ENCODE measurements around the gene LPCAT4.

DNA sequence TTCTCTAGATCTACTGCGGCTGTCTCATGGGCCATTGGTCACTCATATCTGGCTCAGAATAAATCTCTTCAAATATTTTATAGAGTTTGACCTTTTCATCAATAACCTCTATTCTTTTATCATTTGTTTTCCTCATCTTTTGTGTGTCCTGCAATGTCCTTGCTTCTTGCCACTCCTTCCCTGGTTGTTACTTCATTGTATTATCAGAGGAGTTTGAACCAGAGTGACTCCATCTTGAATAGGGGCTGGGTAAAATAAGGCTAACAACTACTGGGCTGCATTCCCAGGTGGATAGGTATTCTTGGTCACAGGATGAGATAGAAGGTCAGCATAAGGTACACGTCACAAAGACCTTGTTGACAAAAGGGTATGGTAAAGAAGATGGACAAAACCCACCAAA, 9.9 kb upstream of the LPCAT4 start:
- no peak for TF ChIP-seq POLR2A (IDR thresholded peaks at IDR 0.05)
- TF ChIP-seq, protein P1, sequence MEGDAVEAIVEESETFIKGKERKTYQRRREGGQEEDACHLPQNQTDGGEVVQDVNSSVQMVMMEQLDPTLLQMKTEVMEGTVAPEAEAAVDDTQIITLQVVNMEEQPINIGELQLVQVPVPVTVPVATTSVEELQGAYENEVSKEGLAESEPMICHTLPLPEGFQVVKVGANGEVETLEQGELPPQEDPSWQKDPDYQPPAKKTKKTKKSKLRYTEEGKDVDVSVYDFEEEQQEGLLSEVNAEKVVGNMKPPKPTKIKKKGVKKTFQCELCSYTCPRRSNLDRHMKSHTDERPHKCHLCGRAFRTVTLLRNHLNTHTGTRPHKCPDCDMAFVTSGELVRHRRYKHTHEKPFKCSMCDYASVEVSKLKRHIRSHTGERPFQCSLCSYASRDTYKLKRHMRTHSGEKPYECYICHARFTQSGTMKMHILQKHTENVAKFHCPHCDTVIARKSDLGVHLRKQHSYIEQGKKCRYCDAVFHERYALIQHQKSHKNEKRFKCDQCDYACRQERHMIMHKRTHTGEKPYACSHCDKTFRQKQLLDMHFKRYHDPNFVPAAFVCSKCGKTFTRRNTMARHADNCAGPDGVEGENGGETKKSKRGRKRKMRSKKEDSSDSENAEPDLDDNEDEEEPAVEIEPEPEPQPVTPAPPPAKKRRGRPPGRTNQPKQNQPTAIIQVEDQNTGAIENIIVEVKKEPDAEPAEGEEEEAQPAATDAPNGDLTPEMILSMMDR (IDR thresholded peaks at IDR 0.05): no peak
